NB4 (cell line): ENCODE data around the gene GNE.
"Not testable (repeated sequence)": the region's sequence is repeated elsewhere in the genome, so short reads cannot be mapped to it uniquely, and the experiment has no call there.

Experiments
- DNase-seq: peaks from one replicate; pipeline ENCODE4 v3.0.0; 2010; ENCODE audit warnings: low read depth
- H3K4me3 ChIP-seq: one replicate; pipeline ENCODE4 v1.5.1; 2011; ENCODE audit warnings: mild to moderate bottlenecking, low read depth, low read length, moderate library complexity
- MYC ChIP-seq: IDR thresholded peaks from 2 replicates; pipeline ENCODE4 v1.6.1; 2011; ENCODE audit warnings: low read depth, low read length
- POLR2A ChIP-seq: IDR thresholded peaks from 2 replicates; pipeline ENCODE4 v1.6.1; 2011; ENCODE audit warnings: mild to moderate bottlenecking; ENCODE audit not compliant: insufficient read length; ENCODE audit errors: extremely low read depth
- TF ChIP-seq, protein P1 (sequence below): IDR thresholded peaks from 2 replicates; pipeline ENCODE4 v1.6.1; 2011; ENCODE audit warnings: low read depth, low read length
- TF ChIP-seq, protein P2 (sequence below): IDR thresholded peaks from one replicate; pipeline ENCODE4 v1.5.1; 2012; ENCODE audit warnings: low read depth, low read length

Gene GNE

DNA sequence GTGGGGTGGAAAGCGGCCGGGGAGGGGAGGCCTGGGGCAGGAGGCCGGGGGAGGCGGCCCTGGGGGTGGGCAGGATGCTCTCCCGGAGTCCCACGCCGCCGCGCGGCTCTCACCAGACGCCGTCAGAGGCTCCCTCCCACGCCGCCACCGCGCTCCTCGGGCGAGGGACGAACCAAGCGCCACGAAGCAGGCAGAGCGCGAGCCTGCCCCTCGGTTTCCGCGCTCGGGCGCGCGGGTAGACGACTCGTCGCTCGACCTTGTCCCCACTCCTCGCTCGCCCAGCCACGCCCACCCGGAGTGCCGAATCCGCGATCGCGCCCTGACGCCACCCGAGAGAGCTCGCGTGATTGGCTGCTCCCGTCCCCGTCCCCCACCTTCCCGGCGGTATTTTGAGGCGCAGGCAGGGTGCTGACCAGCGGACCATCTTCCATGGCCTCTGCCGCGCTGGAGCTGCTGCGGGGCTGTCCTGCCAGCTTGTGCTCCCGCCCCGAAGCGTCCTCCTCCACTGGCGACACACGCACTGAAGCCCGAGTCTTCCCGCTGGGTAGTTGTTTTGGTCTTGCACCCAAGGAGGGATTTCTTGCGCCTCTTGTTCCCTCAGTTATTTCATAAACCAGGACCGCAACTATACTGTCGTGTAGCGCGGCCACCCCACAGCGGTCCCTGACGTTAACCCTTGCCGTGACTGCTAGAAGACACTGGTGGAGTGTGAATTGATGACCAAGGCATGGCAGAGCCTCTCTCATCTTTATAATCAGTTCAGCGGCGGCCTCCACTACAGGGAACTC is at the start of gene GNE:
GNE (minus strand) TSS at position 241 of the 788 bp plus-strand sequence. CDS start 9,093 bp downstream, outside the sequence.
- peak; percentile 62; the same call in 1 of the 2 replicates for TF ChIP-seq MYC
- peak; percentile 74 for TF ChIP-seq POLR2A
- TF ChIP-seq, protein P1, sequence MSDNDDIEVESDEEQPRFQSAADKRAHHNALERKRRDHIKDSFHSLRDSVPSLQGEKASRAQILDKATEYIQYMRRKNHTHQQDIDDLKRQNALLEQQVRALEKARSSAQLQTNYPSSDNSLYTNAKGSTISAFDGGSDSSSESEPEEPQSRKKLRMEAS = peak; percentile 72
- TF ChIP-seq, protein P2, sequence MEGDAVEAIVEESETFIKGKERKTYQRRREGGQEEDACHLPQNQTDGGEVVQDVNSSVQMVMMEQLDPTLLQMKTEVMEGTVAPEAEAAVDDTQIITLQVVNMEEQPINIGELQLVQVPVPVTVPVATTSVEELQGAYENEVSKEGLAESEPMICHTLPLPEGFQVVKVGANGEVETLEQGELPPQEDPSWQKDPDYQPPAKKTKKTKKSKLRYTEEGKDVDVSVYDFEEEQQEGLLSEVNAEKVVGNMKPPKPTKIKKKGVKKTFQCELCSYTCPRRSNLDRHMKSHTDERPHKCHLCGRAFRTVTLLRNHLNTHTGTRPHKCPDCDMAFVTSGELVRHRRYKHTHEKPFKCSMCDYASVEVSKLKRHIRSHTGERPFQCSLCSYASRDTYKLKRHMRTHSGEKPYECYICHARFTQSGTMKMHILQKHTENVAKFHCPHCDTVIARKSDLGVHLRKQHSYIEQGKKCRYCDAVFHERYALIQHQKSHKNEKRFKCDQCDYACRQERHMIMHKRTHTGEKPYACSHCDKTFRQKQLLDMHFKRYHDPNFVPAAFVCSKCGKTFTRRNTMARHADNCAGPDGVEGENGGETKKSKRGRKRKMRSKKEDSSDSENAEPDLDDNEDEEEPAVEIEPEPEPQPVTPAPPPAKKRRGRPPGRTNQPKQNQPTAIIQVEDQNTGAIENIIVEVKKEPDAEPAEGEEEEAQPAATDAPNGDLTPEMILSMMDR = no peak
- H3K4me3 ChIP-seq = peak within 1 kb of the TSS; percentile 68
- DNase-seq = peak; percentile 92

DNA sequence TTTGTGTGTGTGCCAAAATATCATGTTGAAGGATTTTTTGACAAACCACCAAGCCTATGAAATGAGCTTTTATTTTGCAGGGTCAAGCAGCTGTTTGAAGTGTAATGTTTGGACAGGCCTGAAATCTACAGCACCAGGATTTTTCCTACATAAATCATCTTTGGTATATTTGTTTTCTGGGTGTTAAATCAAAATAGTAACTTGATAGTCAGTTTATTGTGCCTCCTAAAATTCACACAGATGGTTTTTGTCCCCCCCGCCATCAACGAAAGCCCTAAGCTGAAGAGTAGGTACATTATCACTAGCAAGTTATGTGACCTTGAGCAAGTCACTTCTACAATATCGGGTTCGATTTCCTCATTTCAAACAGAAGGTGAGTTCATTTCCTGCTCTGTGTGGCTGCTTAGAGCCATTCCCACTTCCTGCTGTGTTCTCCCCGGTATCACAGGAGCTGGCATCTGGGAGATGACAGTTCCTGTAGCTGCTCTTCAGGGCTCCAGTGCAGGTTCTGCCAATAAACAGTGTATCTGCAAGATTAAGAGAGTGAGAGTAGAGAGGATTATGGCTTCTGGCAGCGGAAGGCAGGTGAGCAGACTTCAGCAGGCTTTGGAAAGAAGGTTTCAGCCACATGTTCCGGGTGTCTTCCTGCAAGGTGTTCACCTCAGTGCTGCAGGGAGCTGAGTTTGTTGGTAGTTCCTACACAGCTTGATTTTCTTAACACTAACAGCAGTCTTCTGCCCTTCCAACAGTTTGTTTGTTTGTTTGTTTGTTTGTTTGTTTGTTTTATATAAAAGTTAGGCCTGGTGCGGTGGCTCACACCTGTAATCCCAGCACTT is 48.4 kb upstream of the GNE start:
- no peak overlapping the region for H3K4me3 ChIP-seq
- DNase-seq = peak; percentile 18

GRCh38 chr9:36304366-36304765 is 46.1 kb upstream of the GNE start:
- H3K4me3 ChIP-seq, DNase-seq: not testable (repeated sequence)

More for the DNA sequence above, 48.4 kb upstream of the GNE start:
- no peak for TF ChIP-seq MYC
- TF ChIP-seq, protein P1 = no peak
- TF ChIP-seq, protein P2 = no peak

GRCh38 chr9:36301227-36301626 is 43.0 kb upstream of the GNE start:
- no peak for TF ChIP-seq POLR2A
- TF ChIP-seq, protein P1 = no peak
- TF ChIP-seq MYC = no peak
- TF ChIP-seq, protein P2 = no peak
- DNase-seq = no peak
- no peak overlapping the region for H3K4me3 ChIP-seq

DNA sequence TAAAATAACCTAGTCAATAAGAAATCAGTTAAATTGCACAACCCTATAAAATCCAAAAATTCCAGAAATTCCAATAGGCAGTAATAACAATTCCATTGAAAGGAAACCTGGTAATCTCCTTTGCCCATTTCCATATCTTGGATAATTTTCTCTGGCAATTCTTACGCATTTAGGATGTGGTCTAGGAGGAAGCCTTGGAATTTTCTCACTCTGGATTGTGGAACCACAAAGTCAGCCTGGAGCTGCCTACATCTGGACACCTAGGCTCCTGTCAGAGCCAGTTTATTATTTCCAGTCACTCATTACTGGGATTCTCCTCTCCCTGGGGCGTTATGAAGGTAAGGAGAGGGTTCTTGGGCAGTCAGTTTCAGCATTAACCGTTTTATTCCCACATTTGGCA is 40.3 kb upstream of the GNE start:
- no peak for TF ChIP-seq POLR2A
- TF ChIP-seq, protein P1 = no peak
- TF ChIP-seq, protein P2 = no peak
- H3K4me3 ChIP-seq = no peak overlapping the region
- no peak for DNase-seq

DNA sequence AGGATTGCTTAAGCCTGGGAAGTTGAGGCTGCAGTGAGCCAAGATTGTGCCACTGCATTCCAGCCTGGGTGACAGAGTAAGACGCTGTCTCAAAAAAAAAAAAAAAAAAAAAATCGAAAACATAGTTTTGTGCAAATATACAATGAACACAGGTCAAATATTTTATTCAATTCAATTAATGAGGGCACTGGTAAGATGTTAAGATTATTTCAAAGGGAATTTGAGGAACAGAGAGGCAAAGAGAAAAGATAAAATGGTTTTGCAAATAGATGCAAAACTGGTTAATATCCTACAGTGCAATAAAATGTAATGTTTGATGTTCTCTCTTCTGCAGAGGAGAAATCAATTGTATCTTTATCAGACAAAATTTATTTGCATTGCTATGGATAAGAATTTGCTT is 39.5 kb upstream of the GNE start:
- no peak overlapping the region for H3K4me3 ChIP-seq
- no peak for DNase-seq
- TF ChIP-seq, protein P1 = no peak
- TF ChIP-seq, protein P2 = no peak
- TF ChIP-seq POLR2A (no peak), MYC (no peak)

DNA sequence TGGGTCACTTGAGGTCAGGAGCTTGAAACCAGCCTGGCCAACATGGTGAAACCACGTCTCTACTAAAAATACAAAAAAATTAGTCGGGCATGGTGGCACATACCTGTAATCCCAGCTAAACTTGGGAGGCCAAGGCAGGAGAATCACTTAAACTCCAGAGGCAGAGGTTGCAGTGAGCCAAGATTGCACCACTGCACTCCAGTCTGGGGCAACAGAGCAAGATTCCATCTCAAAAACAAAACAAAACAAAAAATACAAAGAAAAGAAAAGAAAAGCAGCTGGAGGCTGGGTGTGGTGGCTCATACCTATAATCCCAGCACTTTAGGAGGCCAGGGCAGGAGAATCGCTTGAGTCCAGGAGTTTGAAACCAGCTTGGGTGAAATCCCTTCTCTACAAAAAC is 36.7 kb upstream of the GNE start:
- not testable (repeated sequence) for H3K4me3 ChIP-seq, DNase-seq
